GM19099 (cell line): ENCODE data around the gene OXER1.

Experiments used
- POLR2A ChIP-seq: IDR thresholded peaks from 3 replicates; pipeline ENCODE4 v1.6.1; 2011; ENCODE audit warnings: low read depth; ENCODE audit not compliant: insufficient read length; ENCODE audit errors: extremely low read depth

The OXER1 gene

GRCh38 chr2:42786561-42787345 is 22.8 kb upstream of the OXER1 start:
- no peak for TF ChIP-seq POLR2A

GRCh38 chr2:42784204-42784880 is 20.4 kb upstream of the OXER1 start:
- TF ChIP-seq POLR2A, result no peak

- no peak for TF ChIP-seq POLR2A
Observed at GRCh38 chr2:42783511-42783910, 19.6 kb upstream of the OXER1 start.

- TF ChIP-seq POLR2A, result no peak
Observed at GRCh38 chr2:42781181-42781580, 17.2 kb upstream of the OXER1 start.

- TF ChIP-seq POLR2A, result no peak
Observed at GRCh38 chr2:42777883-42778805, 14.2 kb upstream of the OXER1 start.

GRCh38 chr2:42775810-42776209 is 11.9 kb upstream of the OXER1 start:
- no peak for TF ChIP-seq POLR2A

- TF ChIP-seq POLR2A, result no peak
Observed at GRCh38 chr2:42775186-42775585, 11.3 kb upstream of the OXER1 start.

GRCh38 chr2:42771546-42772153 is 7.7 kb upstream of the OXER1 start:
- no peak for TF ChIP-seq POLR2A

- TF ChIP-seq POLR2A, result no peak
Observed at GRCh38 chr2:42770288-42771131, 6.6 kb upstream of the OXER1 start.

GRCh38 chr2:42769583-42770287 is 5.8 kb upstream of the OXER1 start:
- no peak for TF ChIP-seq POLR2A

GRCh38 chr2:42768706-42769256 is 4.8 kb upstream of the OXER1 start:
- TF ChIP-seq POLR2A, result no peak

GRCh38 chr2:42767899-42768705 is 4.2 kb upstream of the OXER1 start:
- no peak for TF ChIP-seq POLR2A
